Activated CD4-positive, CD25-positive, alpha-beta regulatory T cell treated with anti-CD3 and anti-CD28 coated beads, Interleukin-2, amount 50 U/mL, for 16 hours (primary cell): ENCODE measurements around the gene BBOX1.
"Not testable (repeated sequence)": the region's sequence is repeated elsewhere in the genome, so short reads cannot be mapped to it uniquely, and the experiment has no call there.

Source experiments
- DNase-seq: peaks from one replicate; pipeline ENCODE4 v3.0.0-alpha.2; 2020; ENCODE audit warnings: low read depth, low spot score

BBOX1 gene

GRCh38 chr11:27124514-27125264 lies 84.1 kb downstream of the BBOX1 start:
- no peak for DNase-seq

GRCh38 chr11:27129686-27130085 lies 89.1 kb downstream of the BBOX1 start:
- no peak for DNase-seq

- DNase-seq = no peak
Observed at GRCh38 chr11:27130806-27131205, 90.2 kb downstream of the BBOX1 start.

GRCh38 chr11:27135924-27136329 lies 95.3 kb downstream of the BBOX1 start:
- not testable (repeated sequence) for DNase-seq

DNA sequence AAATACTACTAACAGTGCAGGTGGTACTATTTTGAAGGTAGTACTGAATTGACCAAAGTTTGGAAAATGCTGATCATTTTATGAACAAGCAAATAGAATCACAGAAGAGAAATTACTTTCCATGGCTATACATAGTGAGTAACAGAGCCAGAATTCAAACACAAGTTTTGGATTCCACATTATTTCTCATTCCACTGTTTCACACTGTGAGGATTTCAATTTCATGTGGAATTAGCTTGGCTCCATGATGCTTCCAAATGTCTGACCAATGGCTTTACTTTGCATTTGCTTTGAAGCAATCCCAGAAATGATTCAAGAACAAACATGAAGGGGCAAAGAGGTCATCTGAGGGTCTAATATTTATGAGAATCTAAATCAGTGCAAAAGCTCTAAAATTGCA lies 98.1 kb downstream of the BBOX1 start:
- DNase-seq = no peak

DNA sequence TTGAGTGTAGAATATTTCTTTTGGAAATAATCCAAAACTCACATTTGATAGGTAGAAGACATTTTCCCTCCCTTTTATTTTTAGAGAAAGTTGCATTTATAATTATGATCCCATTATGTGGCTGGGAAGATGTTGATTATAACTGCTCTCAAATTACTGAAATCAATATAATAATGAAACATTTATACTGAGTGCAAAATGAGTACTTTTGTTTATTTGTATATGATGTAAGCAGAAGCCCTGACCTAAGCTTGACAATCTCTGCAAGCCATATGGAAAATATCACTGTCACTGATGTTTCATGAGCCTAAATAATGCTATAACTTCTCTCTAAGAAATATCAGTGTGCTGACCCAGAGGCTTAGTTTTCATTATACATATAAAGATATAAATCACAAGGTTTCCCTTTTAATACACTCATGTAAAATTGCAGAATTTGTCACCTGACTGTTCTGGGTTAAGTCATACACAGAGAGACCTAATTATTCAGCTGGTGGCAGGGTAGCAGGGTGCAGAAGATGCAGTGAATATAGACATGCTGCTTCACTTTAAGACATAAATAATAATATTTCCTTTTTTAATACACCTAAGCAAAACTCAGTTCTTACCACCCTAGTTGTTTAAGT lies 99.2 kb downstream of the BBOX1 start:
- DNase-seq = no peak

- DNase-seq = no peak
Observed at GRCh38 chr11:27141576-27141975, 101.0 kb downstream of the BBOX1 start.

DNA sequence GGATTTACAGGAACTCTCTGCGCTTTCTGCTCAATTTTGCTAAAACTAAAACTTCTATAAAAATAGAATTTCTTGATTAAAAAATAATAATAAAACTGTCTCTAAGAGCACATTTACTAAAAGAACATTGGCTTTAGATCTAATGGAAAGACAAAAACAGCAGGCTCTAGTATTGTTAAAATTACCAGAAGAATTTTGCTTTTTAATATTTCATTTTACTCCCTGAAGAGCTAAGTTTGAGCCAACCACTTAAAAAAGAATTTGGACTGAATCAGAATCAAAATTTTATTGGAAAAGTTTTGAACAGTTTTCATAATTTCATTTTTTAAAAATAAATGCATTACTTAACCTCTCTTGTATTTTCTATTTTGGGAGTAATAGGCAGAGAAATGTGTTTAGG lies 107.3 kb downstream of the BBOX1 start:
- DNase-seq = no peak

GRCh38 chr11:27148506-27148905 lies 107.9 kb downstream of the BBOX1 start:
- DNase-seq = no peak

DNA sequence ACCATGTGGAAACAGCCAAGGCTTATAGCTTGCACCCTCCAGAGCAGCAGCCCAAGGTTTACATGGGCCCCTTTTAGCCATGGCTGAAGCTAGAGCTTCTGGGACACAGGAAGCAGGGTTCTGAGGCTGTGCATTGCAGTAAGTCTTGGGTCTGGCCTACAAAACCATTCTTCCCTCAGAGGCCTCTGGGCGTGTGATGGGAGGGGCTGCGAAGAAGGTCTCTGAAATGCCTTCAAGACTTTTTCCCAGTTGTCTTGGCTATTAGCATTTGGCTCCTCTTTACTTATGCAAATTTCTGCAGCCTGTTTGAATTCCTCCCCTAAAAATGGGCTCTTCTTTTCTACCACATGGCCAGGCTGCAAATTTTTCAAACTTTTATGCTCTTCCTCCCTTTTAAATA lies 109.5 kb downstream of the BBOX1 start:
- DNase-seq = no peak

DNA sequence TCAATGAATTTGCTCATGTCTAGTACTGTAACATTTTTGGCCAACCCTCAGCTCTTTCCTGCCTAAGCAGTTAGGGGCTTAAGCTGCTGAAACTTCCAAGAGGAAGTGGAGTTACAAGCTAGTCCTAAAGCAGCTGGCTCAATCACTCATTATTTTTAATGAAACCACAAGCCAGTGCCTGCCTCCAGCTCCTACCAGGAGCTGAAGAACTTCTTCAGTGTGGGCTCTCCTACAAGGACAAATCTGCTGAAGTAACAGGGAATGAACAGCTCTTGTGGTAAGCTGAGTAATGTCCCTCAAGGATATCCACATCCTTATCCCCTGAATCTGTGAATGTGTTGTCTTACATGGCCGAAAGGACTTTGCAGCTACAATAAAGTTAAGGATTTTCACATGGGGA lies 112.5 kb downstream of the BBOX1 start:
- DNase-seq = no peak

- no peak for DNase-seq
Observed at GRCh38 chr11:27158456-27159334, 118.1 kb downstream of the BBOX1 start.

GRCh38 chr11:27159335-27159679 lies 118.7 kb downstream of the BBOX1 start:
- no peak for DNase-seq

GRCh38 chr11:27161071-27161470 lies 120.5 kb downstream of the BBOX1 start:
- DNase-seq = no peak

- DNase-seq = no peak
Observed at GRCh38 chr11:27162237-27162636, 121.6 kb downstream of the BBOX1 start.

- DNase-seq = no peak
Observed at GRCh38 chr11:27166130-27166529, 125.5 kb downstream of the BBOX1 start.

GRCh38 chr11:27171376-27171958 lies 130.9 kb downstream of the BBOX1 start:
- no peak for DNase-seq

- no peak for DNase-seq
Observed at GRCh38 chr11:27173545-27173944, 132.9 kb downstream of the BBOX1 start.

DNA sequence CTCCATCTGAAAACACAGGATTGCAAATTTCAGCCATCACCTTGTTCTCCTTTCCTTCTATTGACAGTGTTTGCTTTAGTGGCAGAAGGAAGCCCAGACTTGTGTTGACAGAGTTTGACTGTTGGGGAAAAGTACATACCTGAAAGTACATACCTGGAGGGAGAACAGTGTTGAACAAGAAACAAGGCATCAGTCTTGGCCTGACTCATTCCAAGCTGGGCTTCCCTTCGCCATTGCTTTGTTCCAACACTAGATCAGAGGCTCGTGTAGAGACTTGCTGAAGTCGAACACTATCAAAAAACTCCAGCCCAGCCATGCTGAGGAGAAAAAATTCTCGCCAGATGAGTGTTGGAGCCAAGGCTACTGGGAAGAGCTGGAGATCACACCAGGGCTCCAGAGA lies 133.4 kb downstream of the BBOX1 start:
- DNase-seq = no peak

DNA sequence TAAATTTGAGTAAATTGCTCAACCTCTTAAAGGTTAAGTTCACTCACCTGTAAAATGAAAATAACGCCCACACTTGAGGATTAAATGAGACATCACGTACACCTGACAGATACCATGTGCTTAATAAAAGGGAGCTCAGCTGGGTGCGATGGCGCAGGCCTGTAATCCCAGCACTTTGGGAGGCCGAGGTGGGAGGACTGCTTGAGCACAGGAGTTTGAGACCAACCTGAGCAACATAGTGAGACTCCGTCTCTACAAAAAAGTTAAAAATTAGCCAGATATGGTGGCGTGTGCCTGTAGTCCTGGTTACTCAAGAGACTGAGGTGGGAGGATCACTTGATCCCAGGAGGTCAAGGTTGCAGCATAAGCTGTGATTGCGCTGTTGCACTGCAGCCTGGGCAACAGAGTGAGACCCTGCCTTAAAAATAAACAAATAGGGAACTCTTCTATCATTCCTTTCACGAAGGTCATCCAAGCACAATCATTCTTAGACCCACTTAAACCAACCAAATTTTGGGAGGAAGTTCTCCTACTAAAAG lies 134.1 kb downstream of the BBOX1 start:
- DNase-seq = no peak

DNA sequence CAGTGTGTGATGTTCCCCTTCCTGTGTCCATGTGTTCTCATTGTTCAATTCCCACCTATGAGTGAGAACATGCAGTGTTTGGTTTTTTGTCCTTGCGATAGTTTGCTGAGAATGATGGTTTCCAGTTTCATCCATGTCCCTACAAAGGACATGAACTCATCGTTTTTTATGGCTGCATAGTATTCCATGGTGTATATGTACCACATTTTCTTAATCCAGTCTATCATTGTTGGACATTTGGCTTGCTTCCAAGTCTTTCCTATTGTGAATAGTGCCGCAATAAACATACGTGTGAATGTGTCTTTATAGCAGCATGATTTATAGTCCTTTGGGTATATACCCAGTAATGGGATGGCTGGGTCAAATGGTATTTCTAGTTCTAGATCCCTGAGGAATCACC lies 134.9 kb downstream of the BBOX1 start:
- not testable (repeated sequence) for DNase-seq
